K562 treated with DMSO at 1 percent for 48 hours (cell line): ENCODE data around the gene PPP2R2B. TPM values are rescaled to one million over a fixed set of nuclear protein-coding genes. Genes with fewer than 3 reads are reported as not detected.

Experiments used
- total RNA-seq: library from RNA; unstranded; fragments of 300-600 nt; gene quantifications from 2 replicates; pipeline ENCODE4 v1.2.3, GENCODE V29; 2022; ENCODE audit warnings: low replicate concordance; ENCODE audit errors: extremely low read depth

The PPP2R2B gene
- not detected in 2 replicates for total RNA-seq

DNA sequence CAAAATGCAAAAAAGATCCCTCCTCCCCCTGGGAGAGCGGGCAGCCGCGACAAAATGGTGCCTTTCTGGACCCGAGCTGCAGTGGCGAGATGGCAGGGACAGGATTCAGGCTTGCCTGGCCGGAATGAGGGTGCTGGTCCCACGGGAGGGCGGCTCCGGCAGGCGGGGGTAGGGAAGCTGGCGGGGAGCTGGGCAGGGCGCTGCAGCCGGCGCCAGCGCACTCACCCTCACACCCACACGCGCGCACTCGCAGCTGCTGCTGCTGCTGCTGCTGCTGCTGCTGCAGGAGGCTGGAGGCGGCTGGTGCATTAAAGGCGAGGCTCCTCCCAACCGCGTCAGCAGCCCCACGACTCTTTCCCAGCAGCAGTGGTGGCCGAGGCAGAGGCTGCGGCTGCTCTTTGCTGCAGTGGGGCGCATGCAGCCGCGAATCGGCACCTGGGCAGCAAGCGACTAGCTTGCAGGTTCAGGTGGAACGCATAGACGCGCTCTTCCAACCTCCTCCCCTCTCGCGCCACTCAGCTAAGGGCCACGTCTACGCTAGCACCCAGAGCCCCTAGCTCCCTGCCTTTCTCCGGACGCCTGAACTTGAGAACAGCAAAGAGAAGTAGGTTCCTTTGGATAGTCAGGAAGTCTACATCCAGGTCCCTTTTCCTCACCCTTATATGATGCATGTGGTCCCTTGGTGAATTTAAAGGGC is at the start of gene PPP2R2B:
Gene PPP2R2B (minus strand): TSS at position 282 of the 697 bp plus-strand sequence.

